BE2C (cell line): ENCODE measurements around the gene OPHN1.

Source experiments
- DNase-seq: peaks from one replicate; pipeline ENCODE4 v3.0.0-alpha.2; 2020
- H3K27me3 ChIP-seq: fragments of 250-450 bp; sonication (Bioruptor Pico); 2 replicates; pipeline ENCODE4 v1.5.1; 2020; ENCODE audit warnings: mild to moderate bottlenecking
- H3K36me3 ChIP-seq: fragments of 250-450 bp; sonication (Bioruptor Pico); 2 replicates; pipeline ENCODE4 v1.5.1; 2020; ENCODE audit warnings: mild to moderate bottlenecking
- H3K4me1 ChIP-seq: fragments of 250-450 bp; sonication (Bioruptor Pico); 2 replicates; pipeline ENCODE4 v1.5.1; 2020
- H3K4me3 ChIP-seq: 2 replicates; pipeline ENCODE4 v1.5.1; 2011; ENCODE audit warnings: low read depth, low read length
- H3K9me3 ChIP-seq: fragments of 250-450 bp; sonication (Bioruptor Pico); 2 replicates; pipeline ENCODE4 v1.5.1; 2020
- CTCF ChIP-seq: IDR thresholded peaks from 2 replicates; pipeline ENCODE4 v1.5.1; 2012; ENCODE audit warnings: mild to moderate bottlenecking, low read depth, low read length

Gene OPHN1

DNA sequence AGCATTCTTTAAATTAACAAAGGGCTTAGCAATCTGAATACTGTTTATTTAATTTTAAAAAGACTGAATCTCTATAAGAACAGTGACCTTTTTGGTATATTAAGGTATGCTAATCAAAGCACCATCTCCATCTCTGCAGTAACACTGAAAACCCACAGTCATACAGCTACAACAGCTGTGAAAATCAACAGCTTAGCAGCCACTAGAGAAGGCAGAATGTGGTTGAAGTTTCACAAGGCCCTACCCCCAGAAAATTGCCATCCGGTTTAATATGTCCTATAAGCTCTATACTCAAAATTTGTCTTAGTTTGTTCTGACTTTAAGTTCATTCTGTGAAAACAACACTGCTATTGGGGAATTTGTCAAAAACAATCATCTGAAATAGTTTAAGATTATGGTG is 128.7 kb downstream of the OPHN1 start:
- Histone ChIP-seq H3K9me3 (no peaks in the 10 kb centered on the region), H3K4me1 (no peaks in the 10 kb centered on the region), H3K36me3 (no peaks in the 10 kb centered on the region), H3K27me3 (no peaks in the 10 kb centered on the region), H3K4me3 (no peak overlapping the region)
- DNase-seq: no peak
- TF ChIP-seq CTCF: no peak

DNA sequence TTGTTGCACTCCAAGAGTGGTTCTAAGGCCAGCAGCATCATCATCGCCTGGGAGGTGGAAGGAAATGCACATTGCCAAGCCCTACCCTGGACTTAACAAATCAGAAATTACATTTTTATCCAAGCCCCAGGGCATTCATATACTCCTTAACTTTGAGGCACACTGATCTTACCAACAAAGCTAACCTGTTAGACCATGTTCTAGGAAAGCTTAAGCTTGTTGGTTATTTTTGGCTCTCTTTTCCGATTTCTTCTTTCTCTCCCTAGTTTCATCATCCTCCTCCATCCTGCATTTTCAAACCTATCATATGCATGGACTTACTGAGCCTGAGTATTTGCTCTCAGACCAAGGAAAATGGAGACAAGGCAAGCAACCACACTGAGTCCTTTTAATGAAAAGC is 133.4 kb downstream of the OPHN1 start:
- no peaks in the 10 kb centered on the region for H3K27me3 ChIP-seq
- TF ChIP-seq CTCF: no peak
- no peak for DNase-seq

GRCh38 chrX:68292471-68292870 is 140.8 kb downstream of the OPHN1 start:
- Histone ChIP-seq H3K4me1 (no peaks in the 10 kb centered on the region), H3K36me3 (no peaks in the 10 kb centered on the region), H3K9me3 (no peaks in the 10 kb centered on the region), H3K4me3 (no peak overlapping the region), H3K27me3 (no peaks in the 10 kb centered on the region)
- no peak for DNase-seq
- no peak for TF ChIP-seq CTCF

More for the DNA sequence above, 133.4 kb downstream of the OPHN1 start:
- H3K36me3 ChIP-seq: no peaks in the 10 kb centered on the region
- no peaks in the 10 kb centered on the region for H3K9me3 ChIP-seq
- H3K4me1 ChIP-seq: no peaks in the 10 kb centered on the region
- H3K4me3 ChIP-seq: no peak overlapping the region

DNA sequence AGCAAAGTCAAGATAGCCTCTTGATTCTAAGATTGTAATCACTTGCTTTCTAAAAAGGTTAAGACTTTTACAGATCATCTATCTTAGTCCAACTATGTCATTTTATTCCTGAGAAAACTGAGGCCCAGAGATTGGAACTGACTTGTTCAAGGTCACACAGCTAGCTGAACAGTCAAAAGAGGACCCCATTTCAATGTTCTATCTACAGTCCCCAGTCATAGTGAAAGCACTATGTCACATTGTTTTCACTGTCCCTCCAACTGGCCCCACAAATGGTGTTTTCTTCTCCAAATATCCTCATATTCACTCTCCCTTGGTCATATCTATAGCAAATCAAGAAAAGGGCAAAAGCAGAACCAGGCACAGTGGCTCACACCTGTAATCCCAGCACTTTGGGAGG is 145.2 kb downstream of the OPHN1 start:
- Histone ChIP-seq H3K36me3 (no peaks in the 10 kb centered on the region), H3K4me1 (no peaks in the 10 kb centered on the region), H3K9me3 (no peaks in the 10 kb centered on the region), H3K4me3 (no peak overlapping the region), H3K27me3 (no peaks in the 10 kb centered on the region)
- DNase-seq: no peak
- no peak for TF ChIP-seq CTCF

DNA sequence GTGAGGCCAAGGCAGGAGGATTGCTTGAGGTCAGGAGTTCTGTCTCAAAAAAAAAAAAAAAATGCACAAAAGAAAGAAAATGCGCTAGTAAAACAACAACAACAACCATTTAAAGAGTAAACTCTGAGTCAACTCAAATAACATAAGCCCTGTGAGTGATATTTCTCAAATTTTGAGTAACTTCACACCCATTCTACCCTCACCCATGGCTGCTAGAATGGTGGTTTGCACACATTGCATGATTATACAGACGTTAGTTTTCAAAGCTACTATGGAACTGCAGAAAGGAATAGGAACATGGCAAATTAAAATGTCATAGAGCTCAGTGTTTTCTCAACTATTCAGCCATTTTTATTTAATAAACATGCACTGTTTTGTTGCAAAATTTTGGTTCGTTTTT is 145.9 kb downstream of the OPHN1 start:
- H3K27me3 ChIP-seq: no peaks in the 10 kb centered on the region
- H3K36me3 ChIP-seq: no peaks in the 10 kb centered on the region
- no peak overlapping the region for H3K4me3 ChIP-seq
- TF ChIP-seq CTCF: no peak
- no peak for DNase-seq
- H3K9me3 ChIP-seq: no peaks in the 10 kb centered on the region
- H3K4me1 ChIP-seq: no peaks in the 10 kb centered on the region

DNA sequence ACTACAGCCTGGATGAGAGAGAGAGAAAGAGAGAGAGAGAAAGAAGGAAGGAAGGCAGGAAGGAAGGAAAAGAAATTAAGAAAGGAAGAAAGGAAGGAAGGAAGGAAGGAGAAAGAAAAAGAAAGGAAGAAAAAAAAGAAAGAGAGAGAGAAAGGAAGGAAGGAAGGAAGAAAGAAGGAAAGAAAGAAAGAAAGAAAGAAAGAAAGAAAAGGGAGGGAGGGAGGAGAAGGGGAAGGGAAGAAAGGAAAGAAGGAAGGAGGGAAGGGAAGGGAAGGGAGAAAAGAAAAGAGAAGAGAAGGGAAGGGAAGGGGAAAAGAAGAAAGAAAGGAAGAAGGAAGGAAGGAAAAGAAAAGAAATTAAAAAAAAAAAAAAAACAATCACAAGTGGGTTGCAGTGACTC is 146.3 kb downstream of the OPHN1 start:
- H3K27me3 ChIP-seq: no peaks in the 10 kb centered on the region
- DNase-seq: no peak
- no peaks in the 10 kb centered on the region for H3K4me1 ChIP-seq
- TF ChIP-seq CTCF: no peak
- H3K9me3 ChIP-seq: no peaks in the 10 kb centered on the region
- H3K4me3 ChIP-seq: no peak overlapping the region
- H3K36me3 ChIP-seq: no peaks in the 10 kb centered on the region
